Measurements from ENCODE around the gene PRKCZ. TPM values are rescaled to one million over a fixed set of nuclear protein-coding genes. Genes with fewer than 3 reads are reported as not detected.

PRKCZ gene
- total and polyA plus RNA-seq, 11 donors: 12.5 to 20.7 (median 16.5) TPM

- Histone ChIP-seq H3K27me3 (no peaks in the 10 kb centered on the region), H3K27ac (peak overlapping the region; percentile 37 to 97 (median 84)), H3K4me1 (peaks cover 2 to 36% (median 26%) of the 10 kb centered on the region in 12 donors), H3K36me3 (no peaks in the 10 kb centered on the region), H3K9me3 (no peaks in the 10 kb centered on the region), H3K4me3 (no peak overlapping the region)
- TF ChIP-seq CTCF (IDR thresholded peaks at IDR 0.05) (no peak), POLR2A (IDR thresholded peaks at IDR 0.05) (no peak)
- 78 to 82% (median 80%) methylated on average over 39 to 40 of the region's 40 CpGs for WGBS, 4 donors
- intact Hi-C loops (cut with DNase I): loop anchor here in 6 of 10 donors (2.0 to 5.0 kb wide), 4 partner anchors 38 to 258 kb away; partner anchors contain the start of genes MORN1 (in 1 of the 6) and RER1 (in 1 of the 6)
- no peak for ATAC-seq
- peak in 1 of 5 donors; percentile 55 for DNase-seq
Observed at GRCh38 chr1:2134621-2135307, 84.6 kb downstream of the PRKCZ start.

DNA sequence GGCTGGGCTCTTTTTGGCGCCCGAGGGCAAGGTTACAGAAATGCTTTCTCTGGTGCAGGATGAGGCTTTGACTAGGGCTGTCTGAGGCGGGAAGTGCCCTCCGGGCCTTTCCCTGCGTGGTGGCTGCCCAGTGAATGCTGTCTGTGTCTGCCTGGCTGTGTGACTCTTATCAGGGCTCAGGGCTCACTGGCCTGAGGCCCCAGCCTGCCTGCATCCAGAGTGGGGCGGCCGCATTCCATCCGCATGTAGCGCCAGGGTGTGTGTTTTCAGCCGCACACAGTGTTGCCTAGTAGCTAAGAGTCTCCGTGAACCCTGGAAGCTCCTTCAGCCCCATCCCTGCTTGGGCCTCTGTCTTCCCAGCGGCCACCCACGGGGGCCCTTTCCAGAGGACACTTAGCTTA lies 85.2 kb downstream of the PRKCZ start:
- 22 to 33% (median 28%) methylated on average over 13 of the region's 13 CpGs for WGBS, 4 donors
- Histone ChIP-seq H3K4me3 (no peak overlapping the region), H3K27me3 (no peaks in the 10 kb centered on the region), H3K36me3 (no peaks in the 10 kb centered on the region), H3K4me1 (peaks cover 2 to 40% (median 26%) of the 10 kb centered on the region in 12 donors), H3K9me3 (no peaks in the 10 kb centered on the region), H3K27ac (peak overlapping the region; percentile 37 to 97 (median 82))
- peak; percentile 60 to 66 (median 62) for ATAC-seq
- TF ChIP-seq CTCF (IDR thresholded peaks at IDR 0.05): peak in 2 of 12 donors; percentile 6 to 11
- no peak for TF ChIP-seq POLR2A (IDR thresholded peaks at IDR 0.05)
- intact Hi-C loops (cut with DNase I): loop anchor here in 3 of 10 donors (2.0 to 5.0 kb wide), 2 partner anchors 37 to 39 kb away; no protein-coding TSS in a partner anchor
- DNase-seq: peak; percentile 76 to 89 (median 83)

GRCh38 chr1:2135941-2136340 lies 85.7 kb downstream of the PRKCZ start:
- Histone ChIP-seq H3K4me3 (no peak overlapping the region), H3K27me3 (no peaks in the 10 kb centered on the region), H3K9me3 (no peaks in the 10 kb centered on the region), H3K36me3 (no peaks in the 10 kb centered on the region), H3K4me1 (peaks cover 2 to 44% (median 26%) of the 10 kb centered on the region in 12 donors), H3K27ac (peak overlapping the region in 11 of 12 donors; percentile 62 to 97 (median 81))
- intact Hi-C loops (cut with DNase I): loop anchor here in 3 of 10 donors (2.0 to 5.0 kb wide), 2 partner anchors 36 to 39 kb away; no protein-coding TSS in a partner anchor
- TF ChIP-seq CTCF (IDR thresholded peaks at IDR 0.05): no peak
- no peak for TF ChIP-seq POLR2A (IDR thresholded peaks at IDR 0.05)
- 77 to 87% (median 82%) methylated on average over 10 of the region's 10 CpGs for WGBS, 4 donors
- ATAC-seq: no peak
- DNase-seq: peak in 1 of 5 donors; percentile 57

All from heart left ventricle (tissue), 16 donors.